Prostate gland (tissue), 2 donors: ENCODE measurements around the gene MIGA1. TPM values are rescaled to one million over a fixed set of nuclear protein-coding genes. Genes with fewer than 3 reads are reported as not detected.

Experiments
- DNase-seq: peaks from one replicate; pipeline ENCODE4 v3.0.0-alpha.2; 2019; ENCODE audit warnings: low spot score
- H3K27ac ChIP-seq, 2 donors: fragments of 200-600 bp; sonication (generic); 2 replicates each; pipeline ENCODE4 v1.5.1; 2017 to 2019
- H3K27me3 ChIP-seq: fragments of 200-600 bp; sonication (generic); replicated peaks from 2 replicates; pipeline ENCODE4 v1.5.1; 2019; ENCODE audit not compliant: insufficient read depth
- H3K36me3 ChIP-seq, 2 donors: fragments of 200-600 bp; sonication (generic); 1 replicate in 1 of 2; 2 replicates in 1 of 2; pipeline versions ENCODE4 v1.5.1 to v1.8.1; 2017 to 2019
- H3K4me1 ChIP-seq: fragments of 200-600 bp; sonication (generic); replicated peaks from 2 replicates; pipeline ENCODE4 v1.5.1; 2019
- H3K4me3 ChIP-seq, 2 donors: fragments of 200-600 bp; sonication (generic); 2 replicates each; pipeline ENCODE4 v1.5.1; 2017 to 2019
- H3K9me3 ChIP-seq: fragments of 200-600 bp; sonication (generic); 2 replicates; pipeline ENCODE4 v1.5.1; 2017
- CTCF ChIP-seq, 4 experiments: fragments of 200-600 bp in 2 of 4; fragments of 450-650 bp in 2 of 4; sonication (generic) in 2 of 4; IDR thresholded peaks; 1 replicate in 3 of 4; 2 replicates in 1 of 4; pipeline ENCODE4 v1.5.1; 2016 to 2019; ENCODE audit warnings: antibody characterized with exemption in 4 of 4, mild to moderate bottlenecking in 2 of 4, moderate library complexity in 2 of 4
- POLR2A ChIP-seq: fragments of 450-650 bp; IDR thresholded peaks from one replicate; pipeline ENCODE4 v1.6.1; 2016; ENCODE audit warnings: antibody characterized with exemption, mild to moderate bottlenecking
- POLR2AphosphoS5 ChIP-seq: sonication (generic); formaldehyde crosslinking; IDR thresholded peaks from one replicate; pipeline ENCODE4 v1.6.1; 2017; ENCODE audit warnings: antibody characterized with exemption
- WGBS: methylation state at CpG from one replicate; pipeline ENCODE4 v1.1.5; 2018; 5-methylcytosine and 5-hydroxymethylcytosine counted together
- intact Hi-C: fragments of 100-400 bp; cut with DNase I; formaldehyde crosslinking; loops from one replicate; pipeline ENCODE4 v1.14.2; 2022
- total RNA-seq, 2 donors: library from RNA; depleted of rRNA; stranded (reverse); fragments of >200 nt; gene quantifications; one replicate each; pipeline ENCODE4 v1.1.0, GENCODE V29; 2016

The MIGA1 gene
- total RNA-seq: 10 to 100 TPM; 16.2 to 19.3 TPM

GRCh38 chr1:77779529-77780281 is at the start of gene MIGA1:
Gene MIGA1, plus strand, starts transcription at chr1:77779649. Its CDS starts 3,604 bp downstream, at chr1:77783253.
- Histone ChIP-seq H3K4me3 (peak within 1 kb of the TSS; percentile 66 to 74), H3K27me3 (no peaks in the 10 kb centered on the region), H3K27ac (peak within 1 kb of the TSS; percentile 69 to 75), H3K9me3 (no peaks in the 10 kb centered on the region), H3K4me1 (no peaks in the 10 kb centered on the region), H3K36me3 (peaks cover 0 to 2% of the 10 kb centered on the region in 2 donors)
- intact Hi-C loops: no loop called here
- peak; percentile 90 for DNase-seq
- under 1% methylated on average over 37 of the region's 40 CpGs for WGBS
- TF ChIP-seq POLR2A (peak; percentile 60), CTCF (IDR thresholded peaks at IDR 0.05) (no peak), POLR2AphosphoS5 (peak; percentile 86)

- H3K27me3 ChIP-seq: no peaks in the 10 kb centered on the region
- WGBS: 97% methylated on average over 1 of the region's 1 CpG
- H3K4me1 ChIP-seq: no peaks in the 10 kb centered on the region
- intact Hi-C loops: no loop called here
- H3K27ac ChIP-seq: no peak overlapping the region
- DNase-seq: no peak
- TF ChIP-seq CTCF (IDR thresholded peaks at IDR 0.05) (no peak), POLR2AphosphoS5 (no peak), POLR2A (no peak)
- no peak overlapping the region for H3K4me3 ChIP-seq
- H3K36me3 ChIP-seq: no peaks in the 10 kb centered on the region
- no peaks in the 10 kb centered on the region for H3K9me3 ChIP-seq
Measured at GRCh38 chr1:77732090-77732489, 47.4 kb upstream of the MIGA1 start.

GRCh38 chr1:77739235-77739634 is 40.2 kb upstream of the MIGA1 start:
- no peaks in the 10 kb centered on the region for H3K36me3 ChIP-seq
- intact Hi-C loops: no loop called here

GRCh38 chr1:77741316-77741715 is 38.1 kb upstream of the MIGA1 start:
- Histone ChIP-seq H3K4me3 (no peak overlapping the region), H3K36me3 (no peaks in the 10 kb centered on the region), H3K9me3 (no peaks in the 10 kb centered on the region), H3K27me3 (no peaks in the 10 kb centered on the region), H3K4me1 (peaks cover 6% of the 10 kb centered on the region), H3K27ac (no peak overlapping the region)
- intact Hi-C loops: no loop called here
- no peak for DNase-seq
- TF ChIP-seq CTCF (IDR thresholded peaks at IDR 0.05) (no peak), POLR2A (no peak), POLR2AphosphoS5 (no peak)
- 92% methylated on average over 1 of the region's 1 CpG for WGBS

More at GRCh38 chr1:77739235-77739634, 40.2 kb upstream of the MIGA1 start:
- 90% methylated on average over 1 of the region's 1 CpG for WGBS
- H3K27ac ChIP-seq: no peak overlapping the region
- peaks cover under 1% of the 10 kb centered on the region for H3K4me1 ChIP-seq
- no peak overlapping the region for H3K4me3 ChIP-seq
- H3K27me3 ChIP-seq: no peaks in the 10 kb centered on the region
- H3K9me3 ChIP-seq: no peaks in the 10 kb centered on the region
- no peak for DNase-seq
- TF ChIP-seq POLR2AphosphoS5 (no peak), POLR2A (no peak), CTCF (IDR thresholded peaks at IDR 0.05) (no peak)

GRCh38 chr1:77742011-77742555 is 37.4 kb upstream of the MIGA1 start:
- no peaks in the 10 kb centered on the region for H3K27me3 ChIP-seq
- H3K36me3 ChIP-seq: no peaks in the 10 kb centered on the region
- WGBS: 91% methylated on average over 3 of the region's 3 CpGs
- no peak overlapping the region for H3K27ac ChIP-seq
- no peak for DNase-seq
- TF ChIP-seq POLR2AphosphoS5 (no peak), POLR2A (no peak), CTCF (IDR thresholded peaks at IDR 0.05) (no peak)
- no peaks in the 10 kb centered on the region for H3K9me3 ChIP-seq
- intact Hi-C loops: no loop called here
- H3K4me3 ChIP-seq: no peak overlapping the region
- peaks cover 6% of the 10 kb centered on the region for H3K4me1 ChIP-seq
